Ovary (tissue), 9 donors: Measurements from ENCODE around the gene INAVA. TPM values are rescaled to one million over a fixed set of nuclear protein-coding genes. Genes with fewer than 3 reads are reported as not detected.

ENCODE experiments used
- DNase-seq, 5 donors: peaks; one replicate each; pipeline ENCODE4 v3.0.0-alpha.2; 2019 to 2020
- H3K27ac ChIP-seq, 2 donors: fragments of 200-600 bp; one replicate each; pipeline versions ENCODE4 v1.5.1 to v1.8.0; 2019 to 2022
- H3K27me3 ChIP-seq: fragments of 200-600 bp; one replicate; pipeline ENCODE4 v1.8.0; 2022
- H3K36me3 ChIP-seq: fragments of 200-600 bp; sonication (generic); one replicate; pipeline ENCODE4 v1.5.1; 2019
- H3K4me1 ChIP-seq: one replicate; pipeline ENCODE4 v1.8.1; 2013; ENCODE audit warnings: mild to moderate bottlenecking, moderate library complexity; ENCODE audit not compliant: insufficient read depth
- H3K4me3 ChIP-seq: fragments of 200-600 bp; sonication (generic); one replicate; pipeline ENCODE4 v1.5.1; 2017
- H3K9me3 ChIP-seq, 2 donors: fragments of 200-600 bp in 1 of 2; sonication (generic) in 1 of 2; one replicate each; pipeline versions ENCODE4 v1.5.1 to v1.8.1; 2013 to 2019; ENCODE audit warnings: mild to moderate bottlenecking in 1 of 2, moderate library complexity in 1 of 2
- CTCF ChIP-seq, 3 donors: fragments of 450-650 bp in 2 of 3; fragments of 200-600 bp in 1 of 3; IDR thresholded peaks; one replicate each; pipeline versions ENCODE4 v1.5.1 to v1.8.0; 2016 to 2022; ENCODE audit warnings: antibody characterized with exemption in 3 of 3, mild to moderate bottlenecking in 1 of 3
- EP300 ChIP-seq: sonication (generic); formaldehyde crosslinking; IDR thresholded peaks from one replicate; pipeline ENCODE4 v1.6.1; 2017; ENCODE audit warnings: antibody characterized with exemption
- POLR2A ChIP-seq: fragments of 450-650 bp; IDR thresholded peaks from one replicate; pipeline ENCODE4 v1.6.1; 2017; ENCODE audit warnings: antibody characterized with exemption, mild to moderate bottlenecking, moderate library complexity
- WGBS, 3 donors: extraction: QIAGEN DNeasy Blood & Tissue Kit in 1 of 3; methylation state at CpG; one replicate each; pipeline versions ENCODE4 v1.1.5 to v1.1.7; 2013 to 2017; 5-methylcytosine and 5-hydroxymethylcytosine counted together
- intact Hi-C, 4 donors: fragments of 100-400 bp; cut with DNase I; formaldehyde crosslinking; loops; one replicate each; pipeline versions ENCODE4 v1.11.0 to v1.15.1; 2022 to 2023
- polyA plus RNA-seq, 2 donors: library from polyadenylated mRNA; stranded (reverse); fragments of 200-250 nt in 1 of 2; fragments of 350-450 nt in 1 of 2; fragmentation: Illumina TruSeq in 1 of 2; extraction: RNeasy Lipid Tissue Mini Kit (QIAGEN cat#74804) in 1 of 2; gene quantifications; one replicate each; pipeline ENCODE4 v1.2.3, GENCODE V29; 2013 to 2014
- total RNA-seq, 7 donors: library from RNA; depleted of rRNA in 2 of 7; stranded (reverse); fragments of >200 nt in 2 of 7; fragmentation: NEBNext Ultra II Directional in 3 of 7; extraction: Animal tissue kit (Norgen Biotek cat#: 25700) in 3 of 7; gene quantifications; one replicate each; pipeline versions ENCODE4 v1.1.0 to v1.2.4, GENCODE V29; 2016 to 2023
- donor health status: DM: no; HTN: no; CAD: no; lungs with moderate emphysema.
- donor health status: DM: no; HTN: no; CAD: no.
- donor health status: Bipolar disorder and iron deficiency.
- donor health status: DM: yes; HTN: yes; CAD: no.
- donor health status: DM: no; HTN: no; CAD: no.
- donor health status: DM: yes; HTN: yes; CAD: no.

INAVA gene
- total and polyA plus RNA-seq, 9 donors = 0.18 to 7.9 (median 0.70) TPM; not detected in 2

- intact Hi-C loops = no loop called here
These were observed 3.6 kb upstream of the INAVA start for GRCh38 chr1:200890818-200891773.

GRCh38 chr1:200891774-200892157, 2.9 kb upstream of the INAVA start:
- intact Hi-C loops = no loop called here
- no peak overlapping the region for H3K27ac ChIP-seq
- H3K36me3 ChIP-seq = no peaks in the 10 kb centered on the region
- no peak for TF ChIP-seq EP300
- TF ChIP-seq CTCF (IDR thresholded peaks at IDR 0.05) = no peak
- no peak for TF ChIP-seq POLR2A
- H3K4me1 ChIP-seq = no peaks in the 10 kb centered on the region
- WGBS, 3 donors = 34 to 49% (median 42%) methylated on average over 8 of the region's 8 CpGs
- H3K27me3 ChIP-seq = no peaks in the 10 kb centered on the region
- no peak overlapping the region for H3K4me3 ChIP-seq
- DNase-seq = no peak
- no peaks in the 10 kb centered on the region for H3K9me3 ChIP-seq

More at GRCh38 chr1:200890818-200891773, 3.6 kb upstream of the INAVA start:
- no peaks in the 10 kb centered on the region for H3K9me3 ChIP-seq
- H3K27ac ChIP-seq = no peak overlapping the region
- 2 to 6% (median 2%) methylated on average over 52 to 72 of the region's 72 CpGs for WGBS, 3 donors
- no peak for TF ChIP-seq POLR2A
- TF ChIP-seq CTCF (IDR thresholded peaks at IDR 0.05) = no peak
- TF ChIP-seq EP300 = no peak
- H3K4me1 ChIP-seq = no peaks in the 10 kb centered on the region
- DNase-seq = no peak
- H3K4me3 ChIP-seq = peak overlapping the region; percentile 29
- H3K27me3 ChIP-seq = no peaks in the 10 kb centered on the region
- H3K36me3 ChIP-seq = no peaks in the 10 kb centered on the region

- Histone ChIP-seq H3K4me1 (no peaks in the 10 kb centered on the region), H3K4me3 (no peak overlapping the region), H3K9me3 (no peaks in the 10 kb centered on the region), H3K36me3 (no peaks in the 10 kb centered on the region), H3K27ac (no peak overlapping the region), H3K27me3 (no peaks in the 10 kb centered on the region)
- 75 to 83% (median 77%) methylated on average over 4 of the region's 4 CpGs for WGBS, 3 donors
- TF ChIP-seq POLR2A = no peak
- TF ChIP-seq EP300 = no peak
- TF ChIP-seq CTCF (IDR thresholded peaks at IDR 0.05) = no peak
- intact Hi-C loops = no loop called here
- no peak for DNase-seq
These were observed 2.2 kb upstream of the INAVA start for GRCh38 chr1:200892546-200892945.

- no peaks in the 10 kb centered on the region for H3K27me3 ChIP-seq
- no peak overlapping the region for H3K27ac ChIP-seq
- H3K4me3 ChIP-seq = no peak overlapping the region
- H3K36me3 ChIP-seq = no peaks in the 10 kb centered on the region
- no peaks in the 10 kb centered on the region for H3K9me3 ChIP-seq
- no peak for DNase-seq
- TF ChIP-seq POLR2A (no peak), EP300 (no peak), CTCF (IDR thresholded peaks at IDR 0.05) (no peak)
- intact Hi-C loops = no loop called here
- H3K4me1 ChIP-seq = no peaks in the 10 kb centered on the region
These were observed 1.7 kb upstream of the INAVA start for GRCh38 chr1:200892958-200893357.
